ENCODE results near the gene LAIR2.
"Not testable (repeated sequence)": the region's sequence is repeated elsewhere in the genome, so short reads cannot be mapped to it uniquely, and the experiment has no call there.

The LAIR2 gene

GRCh38 chr19:54464630-54465425 lies 37.8 kb upstream of the LAIR2 start:
- peak; percentile 72 for DNase-seq (ENCODE audit: low read depth)

- DNase-seq (ENCODE audit: low read depth), result no peak
These were observed 37.1 kb upstream of the LAIR2 start for GRCh38 chr19:54465426-54466109.

- not testable (repeated sequence) for DNase-seq (ENCODE audit: low read depth)
These were observed 36.5 kb upstream of the LAIR2 start for GRCh38 chr19:54466110-54466480.

GRCh38 chr19:54469496-54469934 lies 33.1 kb upstream of the LAIR2 start:
- no peak for DNase-seq (ENCODE audit: low read depth)

GRCh38 chr19:54470276-54470887 lies 32.2 kb upstream of the LAIR2 start:
- no peak for DNase-seq (ENCODE audit: low read depth)

- no peak for DNase-seq (ENCODE audit: low read depth)
These were observed 31.4 kb upstream of the LAIR2 start for GRCh38 chr19:54470991-54471782.

- no peak for DNase-seq (ENCODE audit: low read depth)
These were observed 29.4 kb upstream of the LAIR2 start, which contains the start of gene CDC42EP5 for GRCh38 chr19:54473071-54473891. Gene CDC42EP5 (minus strand): TSS chr19:54473296. CDS start chr19:54465547, 7,749 bp downstream.

- no peak for DNase-seq (ENCODE audit: low read depth)
These were observed 28.7 kb upstream of the LAIR2 start for GRCh38 chr19:54473892-54474372.

- DNase-seq (ENCODE audit: low read depth), result no peak
These were observed 26.9 kb upstream of the LAIR2 start for GRCh38 chr19:54475706-54476105.

GRCh38 chr19:54477650-54478049 lies 25.0 kb upstream of the LAIR2 start:
- no peak for DNase-seq (ENCODE audit: low read depth)

GRCh38 chr19:54478677-54479266 lies 23.9 kb upstream of the LAIR2 start:
- no peak for DNase-seq (ENCODE audit: low read depth)

GRCh38 chr19:54480051-54480450 lies 22.6 kb upstream of the LAIR2 start:
- no peak for DNase-seq (ENCODE audit: low read depth)

- no peak for DNase-seq (ENCODE audit: low read depth)
These were observed 21.2 kb upstream of the LAIR2 start for GRCh38 chr19:54481326-54481930.

- DNase-seq (ENCODE audit: low read depth), result no peak
These were observed 19.7 kb upstream of the LAIR2 start for GRCh38 chr19:54482889-54483288.

- no peak for DNase-seq (ENCODE audit: low read depth)
These were observed 18.2 kb upstream of the LAIR2 start for GRCh38 chr19:54484451-54484850.

- DNase-seq (ENCODE audit: low read depth), result no peak
These were observed 16.8 kb upstream of the LAIR2 start for GRCh38 chr19:54485851-54486250.

GRCh38 chr19:54489341-54489740 lies 13.3 kb upstream of the LAIR2 start:
- no peak for DNase-seq (ENCODE audit: low read depth)

GRCh38 chr19:54489766-54490165 lies 12.9 kb upstream of the LAIR2 start:
- DNase-seq (ENCODE audit: low read depth), result no peak

- no peak for DNase-seq (ENCODE audit: low read depth)
These were observed 10.1 kb upstream of the LAIR2 start for GRCh38 chr19:54492568-54492967.

GRCh38 chr19:54493056-54493455 lies 9.6 kb upstream of the LAIR2 start:
- not testable (repeated sequence) for DNase-seq (ENCODE audit: low read depth)

All from stimulated activated CD8-positive, alpha-beta memory T cell treated with anti-CD3 and anti-CD28 coated beads, Interleukin-4, amount 100 ng/mL, for 24 hours (primary cell).